ENCODE data around the gene TMEM88. TPM values are rescaled to one million over a fixed set of nuclear protein-coding genes. Genes with fewer than 3 reads are reported as not detected.

The TMEM88 gene
- total and polyA plus RNA-seq, 2 donors (not counting 1 experiment from before 2014, with no cell fraction given), result 0.17 TPM; not detected in 1

DNA sequence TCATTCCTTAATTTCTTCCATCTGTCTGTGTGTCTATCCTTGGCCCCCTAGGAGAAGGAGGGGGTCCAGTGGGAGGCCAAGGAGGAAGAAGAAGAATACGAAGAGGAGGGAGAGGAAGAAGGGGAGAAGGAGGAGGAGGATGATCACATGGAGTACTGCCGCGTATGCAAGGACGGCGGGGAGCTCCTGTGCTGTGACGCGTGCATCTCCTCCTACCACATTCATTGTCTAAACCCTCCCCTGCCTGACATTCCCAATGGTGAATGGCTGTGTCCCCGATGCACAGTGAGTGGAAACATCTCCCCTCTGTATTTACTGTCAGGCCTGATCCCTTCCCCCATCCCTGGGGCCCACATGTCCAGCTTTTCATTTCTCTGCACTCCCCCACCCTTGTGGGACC lies 40.0 kb downstream of the TMEM88 start:
- Histone ChIP-seq H4K20me1 (ENCODE audit: control insufficient read depth, extremely low read depth, insufficient read depth, low read length) (no peaks in the 10 kb centered on the region), H3K4me3 (replicated peaks in 1 of 4; ENCODE audit: control extremely low read depth in 1 of 4, insufficient read depth in 1 of 4, low read depth in 3 of 4, low read length in 4 of 4) (no peak overlapping the region), H3K9ac (ENCODE audit: insufficient read depth, low read length) (no peak overlapping the region), H3K4me1 (ENCODE audit: control insufficient read depth, extremely low read depth, insufficient read depth, low read length) (no peaks in the 10 kb centered on the region), H2AFZ (ENCODE audit: low read length) (no peak overlapping the region), H3K27ac (ENCODE audit: insufficient read depth, low read length) (no peak overlapping the region), H3K27me3 (ENCODE audit: control insufficient read depth, insufficient read depth, low read length) (no peaks in the 10 kb centered on the region), H3K9me3 (ENCODE audit: control insufficient read depth, insufficient read depth, low read depth, low read length) (no peaks in the 10 kb centered on the region), H3K4me2 (ENCODE audit: extremely low read depth, insufficient read depth, low read length) (no peak overlapping the region), H3K36me3 (ENCODE audit: control insufficient read depth, insufficient read depth, low read length) (peaks cover 31% of the 10 kb centered on the region), H3K79me2 (ENCODE audit: control insufficient read depth, insufficient read depth, low read length) (peaks cover 2% of the 10 kb centered on the region)
- TF ChIP-seq EZH2 (IDR thresholded peaks at IDR 0.05; ENCODE audit: low read length, missing control alignments), result no peak
- TF ChIP-seq, protein P1, sequence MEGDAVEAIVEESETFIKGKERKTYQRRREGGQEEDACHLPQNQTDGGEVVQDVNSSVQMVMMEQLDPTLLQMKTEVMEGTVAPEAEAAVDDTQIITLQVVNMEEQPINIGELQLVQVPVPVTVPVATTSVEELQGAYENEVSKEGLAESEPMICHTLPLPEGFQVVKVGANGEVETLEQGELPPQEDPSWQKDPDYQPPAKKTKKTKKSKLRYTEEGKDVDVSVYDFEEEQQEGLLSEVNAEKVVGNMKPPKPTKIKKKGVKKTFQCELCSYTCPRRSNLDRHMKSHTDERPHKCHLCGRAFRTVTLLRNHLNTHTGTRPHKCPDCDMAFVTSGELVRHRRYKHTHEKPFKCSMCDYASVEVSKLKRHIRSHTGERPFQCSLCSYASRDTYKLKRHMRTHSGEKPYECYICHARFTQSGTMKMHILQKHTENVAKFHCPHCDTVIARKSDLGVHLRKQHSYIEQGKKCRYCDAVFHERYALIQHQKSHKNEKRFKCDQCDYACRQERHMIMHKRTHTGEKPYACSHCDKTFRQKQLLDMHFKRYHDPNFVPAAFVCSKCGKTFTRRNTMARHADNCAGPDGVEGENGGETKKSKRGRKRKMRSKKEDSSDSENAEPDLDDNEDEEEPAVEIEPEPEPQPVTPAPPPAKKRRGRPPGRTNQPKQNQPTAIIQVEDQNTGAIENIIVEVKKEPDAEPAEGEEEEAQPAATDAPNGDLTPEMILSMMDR (conservative IDR thresholded peaks at IDR 0.05 in 1 of 2, IDR thresholded peaks at IDR 0.05 in 1 of 2; ENCODE audit: low read depth in 1 of 2, low read length in 2 of 2), result no peak
- DNase-seq (ENCODE audit: low read depth in 2 of 2), result no peak

DNA sequence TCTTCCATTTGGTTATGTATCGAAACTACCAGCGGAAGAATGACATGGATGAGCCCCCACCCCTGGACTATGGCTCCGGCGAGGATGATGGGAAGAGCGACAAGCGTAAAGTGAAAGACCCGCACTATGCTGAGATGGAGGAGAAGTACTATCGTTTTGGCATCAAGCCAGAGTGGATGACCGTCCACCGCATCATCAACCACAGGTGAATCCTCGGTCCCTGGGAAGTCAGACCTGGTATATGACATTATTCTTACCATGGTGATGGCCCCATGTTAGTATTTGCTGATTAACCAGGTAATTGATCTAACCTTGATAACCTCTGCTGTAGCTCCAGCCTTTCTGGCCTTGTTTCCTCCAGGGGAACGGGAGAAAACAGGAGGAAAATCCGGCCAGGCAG lies 42.2 kb downstream of the TMEM88 start:
- H4K20me1 ChIP-seq (ENCODE audit: control insufficient read depth, extremely low read depth, insufficient read depth, low read length), result no peaks in the 10 kb centered on the region
- no peak overlapping the region for H2AFZ ChIP-seq (ENCODE audit: low read length)
- TF ChIP-seq, protein P1 (conservative IDR thresholded peaks at IDR 0.05 in 1 of 2, IDR thresholded peaks at IDR 0.05 in 1 of 2; ENCODE audit: low read depth in 1 of 2, low read length in 2 of 2), result no peak
- peaks cover 28% of the 10 kb centered on the region for H3K36me3 ChIP-seq (ENCODE audit: control insufficient read depth, insufficient read depth, low read length)
- no peak overlapping the region for H3K4me3 ChIP-seq (replicated peaks in 1 of 4; ENCODE audit: control extremely low read depth in 1 of 4, insufficient read depth in 1 of 4, low read depth in 3 of 4, low read length in 4 of 4)
- no peaks in the 10 kb centered on the region for H3K27me3 ChIP-seq (ENCODE audit: control insufficient read depth, insufficient read depth, low read length)
- no peak overlapping the region for H3K4me2 ChIP-seq (ENCODE audit: extremely low read depth, insufficient read depth, low read length)
- H3K9ac ChIP-seq (ENCODE audit: insufficient read depth, low read length), result no peak overlapping the region
- no peaks in the 10 kb centered on the region for H3K79me2 ChIP-seq (ENCODE audit: control insufficient read depth, insufficient read depth, low read length)
- H3K9me3 ChIP-seq (ENCODE audit: control insufficient read depth, insufficient read depth, low read depth, low read length), result no peaks in the 10 kb centered on the region
- no peak overlapping the region for H3K27ac ChIP-seq (ENCODE audit: insufficient read depth, low read length)
- H3K4me1 ChIP-seq (ENCODE audit: control insufficient read depth, extremely low read depth, insufficient read depth, low read length), result no peaks in the 10 kb centered on the region
- DNase-seq (ENCODE audit: low read depth in 2 of 2), result no peak

DNA sequence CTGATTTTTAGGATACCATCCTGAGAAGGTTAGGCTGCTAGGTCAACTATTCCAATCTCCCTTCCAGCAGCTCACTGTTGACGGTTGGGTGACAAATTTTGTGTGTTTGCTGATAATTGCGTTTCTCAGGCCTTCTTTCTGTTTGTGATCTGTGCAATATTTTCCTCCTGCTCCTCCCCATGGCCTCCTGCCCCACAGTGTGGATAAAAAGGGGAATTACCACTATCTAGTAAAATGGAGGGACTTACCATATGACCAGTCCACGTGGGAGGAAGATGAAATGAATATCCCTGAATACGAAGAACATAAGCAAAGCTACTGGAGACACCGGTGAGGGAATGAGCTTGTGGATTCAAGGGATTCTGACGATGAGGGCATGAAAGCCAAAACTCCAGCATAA lies 42.9 kb downstream of the TMEM88 start:
- H4K20me1 ChIP-seq (ENCODE audit: control insufficient read depth, extremely low read depth, insufficient read depth, low read length), result no peaks in the 10 kb centered on the region
- H3K4me3 ChIP-seq (replicated peaks in 1 of 4; ENCODE audit: control extremely low read depth in 1 of 4, insufficient read depth in 1 of 4, low read depth in 3 of 4, low read length in 4 of 4), result no peak overlapping the region
- no peaks in the 10 kb centered on the region for H3K27me3 ChIP-seq (ENCODE audit: control insufficient read depth, insufficient read depth, low read length)
- TF ChIP-seq EZH2 (IDR thresholded peaks at IDR 0.05; ENCODE audit: low read length, missing control alignments), result no peak
- TF ChIP-seq, protein P1 (conservative IDR thresholded peaks at IDR 0.05 in 1 of 2, IDR thresholded peaks at IDR 0.05 in 1 of 2; ENCODE audit: low read depth in 1 of 2, low read length in 2 of 2), result peak; percentile 62 to 64
- DNase-seq (ENCODE audit: low read depth in 2 of 2), result peak; percentile 38 to 82
- H3K36me3 ChIP-seq (ENCODE audit: control insufficient read depth, insufficient read depth, low read length), result peaks cover 32% of the 10 kb centered on the region
- H3K79me2 ChIP-seq (ENCODE audit: control insufficient read depth, insufficient read depth, low read length), result no peaks in the 10 kb centered on the region
- no peak overlapping the region for H3K9ac ChIP-seq (ENCODE audit: insufficient read depth, low read length)
- no peaks in the 10 kb centered on the region for H3K4me1 ChIP-seq (ENCODE audit: control insufficient read depth, extremely low read depth, insufficient read depth, low read length)
- H3K9me3 ChIP-seq (ENCODE audit: control insufficient read depth, insufficient read depth, low read depth, low read length), result no peaks in the 10 kb centered on the region
- no peak overlapping the region for H3K27ac ChIP-seq (ENCODE audit: insufficient read depth, low read length)
- H2AFZ ChIP-seq (ENCODE audit: low read length), result no peak overlapping the region
- no peak overlapping the region for H3K4me2 ChIP-seq (ENCODE audit: extremely low read depth, insufficient read depth, low read length)

Measured in fibroblast of lung (primary cell).